ENCODE data around the gene PDE11A.

Gene PDE11A

GRCh38 chr2:178109813-178110212, 37.2 kb upstream of the PDE11A start:
- Histone ChIP-seq H3K27me3 (ENCODE audit: low read depth, low read length) (no peaks in the 10 kb centered on the region), H3K9ac (ENCODE audit: low read length) (no peak overlapping the region), H3K4me1 (ENCODE audit: low read length) (peaks cover 8% of the 10 kb centered on the region; the same call in 1 of the 2 replicates), H3K79me2 (ENCODE audit: low read length) (peaks cover 13% of the 10 kb centered on the region), H3K27ac (ENCODE audit: low read length) (no peak overlapping the region), H3K4me2 (ENCODE audit: low read length) (no peak overlapping the region), H3K36me3 (replicated peaks; ENCODE audit: low read depth, low read length) (no peaks in the 10 kb centered on the region), H3K4me3 (ENCODE audit: low read length) (no peak overlapping the region), H3K9me3 (ENCODE audit: insufficient read depth, low read length) (no peaks in the 10 kb centered on the region), H4K20me1 (ENCODE audit: insufficient read depth, low read length) (no peaks in the 10 kb centered on the region), H2AFZ (ENCODE audit: low read depth, low read length) (0 out of 2 replicates have a peak overlapping the region, but pooled peaks have one; percentile 40)
- TF ChIP-seq CTCF (IDR thresholded peaks at IDR 0.05; ENCODE audit: low read depth, low read length) (peak; percentile 76), EZH2phosphoT487 (IDR thresholded peaks at IDR 0.05; ENCODE audit: low read depth) (no peak)

DNA sequence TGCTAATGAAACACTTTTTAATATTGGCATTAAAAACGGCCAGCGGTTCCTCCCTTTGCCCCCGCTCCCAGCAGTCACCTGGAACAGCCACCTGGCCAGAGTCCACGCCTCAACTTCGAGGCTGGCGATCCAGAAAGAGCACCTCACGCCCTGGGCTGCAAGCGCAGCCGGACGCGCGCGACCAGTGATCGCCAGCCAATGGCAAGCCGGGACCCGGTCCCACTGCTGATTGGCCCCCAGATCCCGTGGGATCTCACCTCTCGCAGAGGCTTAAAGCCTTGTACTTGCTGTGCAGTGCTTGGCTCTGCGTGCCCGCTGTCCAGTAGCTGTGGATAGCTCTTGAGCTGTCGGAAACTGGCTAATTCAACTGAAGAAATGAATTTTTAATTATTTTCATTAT, 35.6 kb upstream of the PDE11A start:
- Histone ChIP-seq H3K27ac (ENCODE audit: low read length) (no peak overlapping the region), H4K20me1 (ENCODE audit: insufficient read depth, low read length) (no peaks in the 10 kb centered on the region), H2AFZ (ENCODE audit: low read depth, low read length) (no peak overlapping the region), H3K27me3 (ENCODE audit: low read depth, low read length) (no peaks in the 10 kb centered on the region), H3K36me3 (replicated peaks; ENCODE audit: low read depth, low read length) (no peaks in the 10 kb centered on the region), H3K9ac (ENCODE audit: low read length) (no peak overlapping the region), H3K4me3 (ENCODE audit: low read length) (no peak overlapping the region), H3K9me3 (ENCODE audit: insufficient read depth, low read length) (no peaks in the 10 kb centered on the region), H3K4me1 (ENCODE audit: low read length) (peaks cover 3% of the 10 kb centered on the region; the same call in 1 of the 2 replicates), H3K79me2 (ENCODE audit: low read length) (peaks cover 9% of the 10 kb centered on the region), H3K4me2 (ENCODE audit: low read length) (no peak overlapping the region)
- TF ChIP-seq EZH2phosphoT487 (IDR thresholded peaks at IDR 0.05; ENCODE audit: low read depth) = no peak

GRCh38 chr2:178106053-178106452, 33.5 kb upstream of the PDE11A start:
- Histone ChIP-seq H3K9me3 (ENCODE audit: insufficient read depth, low read length) (no peaks in the 10 kb centered on the region), H2AFZ (ENCODE audit: low read depth, low read length) (no peak overlapping the region), H3K4me3 (ENCODE audit: low read length) (no peak overlapping the region), H3K79me2 (ENCODE audit: low read length) (no peaks in the 10 kb centered on the region), H4K20me1 (ENCODE audit: insufficient read depth, low read length) (no peaks in the 10 kb centered on the region), H3K27ac (ENCODE audit: low read length) (no peak overlapping the region), H3K27me3 (ENCODE audit: low read depth, low read length) (no peaks in the 10 kb centered on the region), H3K4me1 (ENCODE audit: low read length) (no peaks in the 10 kb centered on the region), H3K9ac (ENCODE audit: low read length) (no peak overlapping the region), H3K36me3 (replicated peaks; ENCODE audit: low read depth, low read length) (no peaks in the 10 kb centered on the region), H3K4me2 (ENCODE audit: low read length) (no peak overlapping the region)
- TF ChIP-seq EZH2phosphoT487 (IDR thresholded peaks at IDR 0.05; ENCODE audit: low read depth) (no peak), CTCF (IDR thresholded peaks at IDR 0.05; ENCODE audit: low read depth, low read length) (no peak)

GRCh38 chr2:178105566-178105965, 33.0 kb upstream of the PDE11A start:
- Histone ChIP-seq H3K27me3 (ENCODE audit: low read depth, low read length) (no peaks in the 10 kb centered on the region), H3K9ac (ENCODE audit: low read length) (no peak overlapping the region), H3K36me3 (replicated peaks; ENCODE audit: low read depth, low read length) (no peaks in the 10 kb centered on the region), H4K20me1 (ENCODE audit: insufficient read depth, low read length) (no peaks in the 10 kb centered on the region), H3K4me3 (ENCODE audit: low read length) (no peak overlapping the region), H3K79me2 (ENCODE audit: low read length) (no peaks in the 10 kb centered on the region), H3K27ac (ENCODE audit: low read length) (no peak overlapping the region), H3K4me2 (ENCODE audit: low read length) (no peak overlapping the region), H2AFZ (ENCODE audit: low read depth, low read length) (no peak overlapping the region), H3K9me3 (ENCODE audit: insufficient read depth, low read length) (no peaks in the 10 kb centered on the region), H3K4me1 (ENCODE audit: low read length) (no peaks in the 10 kb centered on the region)
- TF ChIP-seq EZH2phosphoT487 (IDR thresholded peaks at IDR 0.05; ENCODE audit: low read depth) = no peak
- TF ChIP-seq CTCF (IDR thresholded peaks at IDR 0.05; ENCODE audit: low read depth, low read length) = no peak
